HepG2 (cell line): ENCODE results near the gene NOP14. TPM values are rescaled to one million over a fixed set of nuclear protein-coding genes. Genes with fewer than 3 reads are reported as not detected.

Source experiments
- ATF3 ChIP-seq: sonication (generic); formaldehyde crosslinking; IDR thresholded peaks from 2 replicates; pipeline ENCODE4 v1.4.0; 2020; ENCODE audit warnings: missing genetic modification reagents
- CBFB ChIP-seq: sonication (generic); formaldehyde crosslinking; IDR thresholded peaks from 2 replicates; pipeline ENCODE4 v1.4.0; 2020; ENCODE audit warnings: missing genetic modification reagents
- CHD4 ChIP-seq: fragments of 200-600 bp; sonication (generic); IDR thresholded peaks from 2 replicates; pipeline ENCODE4 v1.7.0; 2017; ENCODE audit warnings: mild to moderate bottlenecking, low read length, borderline replicate concordance
- E2F1 ChIP-seq: sonication (generic); formaldehyde crosslinking; IDR thresholded peaks from 2 replicates; pipeline ENCODE4 v1.5.0; 2020; ENCODE audit warnings: missing genetic modification reagents
- ETV5 ChIP-seq: IDR thresholded peaks from 2 replicates; pipeline ENCODE4 v1.6.1; 2018; ENCODE audit warnings: missing biosample characterization, missing genetic modification reagents, inconsistent platforms, borderline replicate concordance
- HMG20A ChIP-seq: IDR thresholded peaks from 2 replicates; pipeline ENCODE4 v1.6.1; 2016; ENCODE audit warnings: borderline replicate concordance
- KLF13 ChIP-seq: sonication (generic); formaldehyde crosslinking; IDR thresholded peaks from 2 replicates; pipeline ENCODE4 v1.4.0; 2020; ENCODE audit warnings: mild to moderate bottlenecking, missing genetic modification reagents
- MAFF ChIP-seq: IDR thresholded peaks from 2 replicates; pipeline ENCODE4 v1.6.1; 2011; ENCODE audit warnings: low read depth, low read length, improper control_type of control experiment
- PHF21A ChIP-seq: sonication (generic); formaldehyde crosslinking; IDR thresholded peaks from 2 replicates; pipeline ENCODE4 v1.5.0; 2020; ENCODE audit warnings: mild to moderate bottlenecking, missing genetic modification reagents
- RCOR2 ChIP-seq: IDR thresholded peaks from 2 replicates; pipeline ENCODE4 v1.6.1; 2016; ENCODE audit warnings: missing biosample characterization, missing genetic modification reagents
- RELA ChIP-seq: sonication (generic); formaldehyde crosslinking; IDR thresholded peaks from 2 replicates; pipeline ENCODE4 v1.4.0; 2020; ENCODE audit warnings: missing genetic modification reagents
- STAG1 ChIP-seq: sonication (generic); formaldehyde crosslinking; IDR thresholded peaks from 2 replicates; pipeline ENCODE4 v1.4.0; 2020; ENCODE audit warnings: missing genetic modification reagents
- TMF1 ChIP-seq: sonication (generic); formaldehyde crosslinking; IDR thresholded peaks from 2 replicates; pipeline ENCODE4 v1.8.1; 2022; ENCODE audit warnings: low read depth, missing genetic modification reagents
- WIZ ChIP-seq: sonication (generic); formaldehyde crosslinking; IDR thresholded peaks from 2 replicates; pipeline ENCODE4 v1.5.1; 2020; ENCODE audit warnings: mild to moderate bottlenecking, missing genetic modification reagents
- ZNF136 ChIP-seq: sonication (generic); formaldehyde crosslinking; IDR thresholded peaks from 2 replicates; pipeline ENCODE4 v1.8.1; 2022; ENCODE audit warnings: low read depth, mild to moderate bottlenecking, moderate library complexity, missing genetic modification reagents
- ZNF205 ChIP-seq: IDR thresholded peaks from 2 replicates; pipeline ENCODE4 v1.6.1; 2018; ENCODE audit warnings: missing biosample characterization, missing genetic modification reagents
- ZNF276 ChIP-seq: sonication (generic); formaldehyde crosslinking; IDR thresholded peaks from 2 replicates; pipeline ENCODE4 v1.4.0; 2020; ENCODE audit warnings: mild to moderate bottlenecking, low read depth, missing genetic modification reagents
- ZNF660 ChIP-seq: sonication (generic); formaldehyde crosslinking; IDR thresholded peaks from 2 replicates; pipeline ENCODE4 v1.5.1; 2020; ENCODE audit warnings: mild to moderate bottlenecking, low read depth, missing genetic modification reagents, borderline replicate concordance
- ZNF792 ChIP-seq: IDR thresholded peaks from 2 replicates; pipeline ENCODE4 v1.6.1; 2016
- ZNF83 ChIP-seq: sonication (generic); formaldehyde crosslinking; IDR thresholded peaks from 2 replicates; pipeline ENCODE4 v1.4.0; 2020; ENCODE audit warnings: missing genetic modification reagents, mild to moderate bottlenecking, borderline replicate concordance
- polyA plus RNA-seq, 8 experiments: library from polyadenylated mRNA; depleted of rRNA in 3 of 8; stranded (reverse) in 7 of 8; unstranded in 1 of 8; fragments of >200 nt; fragmentation: Illumina TruSeq in 4 of 8; extraction: Trizol in 4 of 8; gene quantifications; 2 replicates each; pipeline versions ENCODE4 v1.2.1 to v1.2.3, GENCODE V29; 2011 to 2016; ENCODE audit warnings: low read depth in 4 of 8, missing spikeins in 1 of 8, mixed read lengths in 1 of 8; ENCODE audit not compliant: insufficient read depth in 1 of 8
- total RNA-seq, 5 experiments: library from RNA; depleted of rRNA; stranded (reverse); fragments of >200 nt; fragmentation: Illumina TruSeq; extraction: Trizol; gene quantifications; 2 replicates each; pipeline ENCODE4 v1.2.3, GENCODE V29; 2016; ENCODE audit warnings: low read depth in 1 of 5
- TF ChIP-seq, protein P1 (sequence below): sonication (generic); formaldehyde crosslinking; IDR thresholded peaks from 2 replicates; pipeline ENCODE4 v1.4.0; 2020; ENCODE audit warnings: mild to moderate bottlenecking, missing genetic modification reagents
- TF ChIP-seq, protein P2 (sequence below): sonication (generic); formaldehyde crosslinking; IDR thresholded peaks from 2 replicates; pipeline ENCODE4; 2020; ENCODE audit warnings: missing genetic modification reagents, mild to moderate bottlenecking, borderline replicate concordance

The NOP14 gene
- total and polyA plus RNA-seq, 2 of the 13 experiments (the other 11 are each of a cell fraction or from before 2014, with no cell fraction given), result 6.9 to 47.9 TPM

- peak; percentile 68; the same call in 1 of the 2 replicates for TF ChIP-seq ZNF276 (CRISPR knock-in tag)
- peak; percentile 50; the same call in 1 of the 2 replicates for TF ChIP-seq ETV5
- peak; percentile 93 for TF ChIP-seq KLF13 (CRISPR knock-in tag)
- no peak for TF ChIP-seq MAFF
- peak; percentile 95 for TF ChIP-seq CBFB (CRISPR knock-in tag)
- no peak for TF ChIP-seq ZNF136 (CRISPR knock-in tag)
- peak; percentile 91 for TF ChIP-seq ZNF205 (CRISPR knock-in tag)
- no peak for TF ChIP-seq HMG20A (CRISPR knock-in tag)
- no peak; the same call in 1 of the 2 replicates for TF ChIP-seq PHF21A (CRISPR knock-in tag)
- TF ChIP-seq RELA (CRISPR knock-in tag), result 0 out of 2 replicates have a peak, but pooled peaks have one; percentile 35
- TF ChIP-seq CHD4, result no peak
- TF ChIP-seq STAG1 (CRISPR knock-in tag), result no peak
- TF ChIP-seq, protein P1, sequence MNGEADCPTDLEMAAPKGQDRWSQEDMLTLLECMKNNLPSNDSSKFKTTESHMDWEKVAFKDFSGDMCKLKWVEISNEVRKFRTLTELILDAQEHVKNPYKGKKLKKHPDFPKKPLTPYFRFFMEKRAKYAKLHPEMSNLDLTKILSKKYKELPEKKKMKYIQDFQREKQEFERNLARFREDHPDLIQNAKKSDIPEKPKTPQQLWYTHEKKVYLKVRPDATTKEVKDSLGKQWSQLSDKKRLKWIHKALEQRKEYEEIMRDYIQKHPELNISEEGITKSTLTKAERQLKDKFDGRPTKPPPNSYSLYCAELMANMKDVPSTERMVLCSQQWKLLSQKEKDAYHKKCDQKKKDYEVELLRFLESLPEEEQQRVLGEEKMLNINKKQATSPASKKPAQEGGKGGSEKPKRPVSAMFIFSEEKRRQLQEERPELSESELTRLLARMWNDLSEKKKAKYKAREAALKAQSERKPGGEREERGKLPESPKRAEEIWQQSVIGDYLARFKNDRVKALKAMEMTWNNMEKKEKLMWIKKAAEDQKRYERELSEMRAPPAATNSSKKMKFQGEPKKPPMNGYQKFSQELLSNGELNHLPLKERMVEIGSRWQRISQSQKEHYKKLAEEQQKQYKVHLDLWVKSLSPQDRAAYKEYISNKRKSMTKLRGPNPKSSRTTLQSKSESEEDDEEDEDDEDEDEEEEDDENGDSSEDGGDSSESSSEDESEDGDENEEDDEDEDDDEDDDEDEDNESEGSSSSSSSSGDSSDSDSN (CRISPR knock-in tag), result peak; percentile 86
- TF ChIP-seq ZNF792, result no peak; the same call in 1 of the 2 replicates
- TF ChIP-seq, protein P2, sequence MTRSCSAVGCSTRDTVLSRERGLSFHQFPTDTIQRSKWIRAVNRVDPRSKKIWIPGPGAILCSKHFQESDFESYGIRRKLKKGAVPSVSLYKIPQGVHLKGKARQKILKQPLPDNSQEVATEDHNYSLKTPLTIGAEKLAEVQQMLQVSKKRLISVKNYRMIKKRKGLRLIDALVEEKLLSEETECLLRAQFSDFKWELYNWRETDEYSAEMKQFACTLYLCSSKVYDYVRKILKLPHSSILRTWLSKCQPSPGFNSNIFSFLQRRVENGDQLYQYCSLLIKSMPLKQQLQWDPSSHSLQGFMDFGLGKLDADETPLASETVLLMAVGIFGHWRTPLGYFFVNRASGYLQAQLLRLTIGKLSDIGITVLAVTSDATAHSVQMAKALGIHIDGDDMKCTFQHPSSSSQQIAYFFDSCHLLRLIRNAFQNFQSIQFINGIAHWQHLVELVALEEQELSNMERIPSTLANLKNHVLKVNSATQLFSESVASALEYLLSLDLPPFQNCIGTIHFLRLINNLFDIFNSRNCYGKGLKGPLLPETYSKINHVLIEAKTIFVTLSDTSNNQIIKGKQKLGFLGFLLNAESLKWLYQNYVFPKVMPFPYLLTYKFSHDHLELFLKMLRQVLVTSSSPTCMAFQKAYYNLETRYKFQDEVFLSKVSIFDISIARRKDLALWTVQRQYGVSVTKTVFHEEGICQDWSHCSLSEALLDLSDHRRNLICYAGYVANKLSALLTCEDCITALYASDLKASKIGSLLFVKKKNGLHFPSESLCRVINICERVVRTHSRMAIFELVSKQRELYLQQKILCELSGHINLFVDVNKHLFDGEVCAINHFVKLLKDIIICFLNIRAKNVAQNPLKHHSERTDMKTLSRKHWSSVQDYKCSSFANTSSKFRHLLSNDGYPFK (CRISPR knock-in tag), result peak; percentile 83; the same call in 1 of the 2 replicates
- peak; percentile 98 for TF ChIP-seq TMF1 (CRISPR knock-in tag)
- TF ChIP-seq ZNF660 (CRISPR knock-in tag), result no peak
- TF ChIP-seq ATF3 (CRISPR knock-in tag), result 0 out of 2 replicates have a peak, but pooled peaks have one; percentile 23
- no peak; the same call in 1 of the 2 replicates for TF ChIP-seq ZNF83 (CRISPR knock-in tag)
- peak; percentile 90 for TF ChIP-seq WIZ (CRISPR knock-in tag)
- TF ChIP-seq RCOR2, result no peak
- TF ChIP-seq E2F1, result peak; percentile 98
Measured at GRCh38 chr4:2963175-2963965, at the start of gene NOP14, which contains the start of gene GRK4 (continued).
